Neural progenitor cell (in vitro differentiated cells): Measurements from ENCODE around the gene CRB2.

ENCODE experiments used
- EZH2 ChIP-seq: fragments of 200-600 bp; sonication (generic); IDR thresholded peaks from 2 replicates; pipeline ENCODE4 v1.6.1; 2017; ENCODE audit warnings: antibody characterized with exemption, mild to moderate bottlenecking, moderate library complexity
- EZH2phosphoT487 ChIP-seq: fragments of 200-600 bp; sonication (generic); IDR thresholded peaks from 2 replicates; pipeline ENCODE4 v1.6.1; 2017; ENCODE audit warnings: antibody characterized with exemption

- TF ChIP-seq EZH2phosphoT487 (no peak), EZH2 (no peak)
Measured at GRCh38 chr9:123344192-123344949, 11.6 kb upstream of the CRB2 start.
